WTC11 (cell line): Measurements from ENCODE around the gene CNGA3. TPM values are rescaled to one million over a fixed set of nuclear protein-coding genes. Genes with fewer than 3 reads are reported as not detected.

ENCODE experiments used
- ATAC-seq: fragments of 200-7000 bp; cut with Tn5 transposase; 2 replicates; pipeline ENCODE4 v1.10.0; 2021; ENCODE audit warnings: mild to moderate bottlenecking, moderate library complexity
- CTCF ChIA-PET: fragments of 300-600 bp; sonication (Branson Sonifier 250); formaldehyde crosslinking; loops from one replicate; lab custom pipeline; 2021; ENCODE audit warnings: antibody characterized with exemption; lab: Charles Lee
- POLR2A ChIA-PET: fragments of 350-600 bp; sonication (Branson Sonifier 250); formaldehyde crosslinking; loops from one replicate; lab custom pipeline; 2021; ENCODE audit warnings: antibody characterized with exemption; lab: Charles Lee
- DNase-seq: peaks from one replicate; pipeline ENCODE4 v3.0.0; 2021; ENCODE audit warnings: low spot score
- H3K27ac Mint-ChIP-seq: 2 replicates; pipeline ENCODE4 v1.8.0; 2021; ENCODE audit warnings: mixed read lengths
- H3K27me3 Mint-ChIP-seq: 2 replicates; pipeline ENCODE4 v1.8.0; 2021; ENCODE audit warnings: low read depth, mild to moderate bottlenecking, moderate library complexity, mixed read lengths
- H3K36me3 Mint-ChIP-seq: 2 replicates; pipeline ENCODE4 v1.8.0; 2021; ENCODE audit warnings: mixed read lengths
- H3K4me1 Mint-ChIP-seq: 2 replicates; pipeline ENCODE4 v1.8.0; 2022; ENCODE audit warnings: mixed read lengths
- H3K4me3 Mint-ChIP-seq: 2 replicates; pipeline ENCODE4 v1.8.0; 2021; ENCODE audit warnings: mild to moderate bottlenecking, moderate library complexity, mixed read lengths
- H3K9me3 Mint-ChIP-seq: 2 replicates; pipeline ENCODE4 v1.8.0; 2021; ENCODE audit warnings: mixed read lengths
- CBFB ChIP-seq: sonication (generic); formaldehyde crosslinking; IDR thresholded peaks from 2 replicates; pipeline ENCODE4 v1.8.1; 2022; ENCODE audit warnings: mild to moderate bottlenecking, low read depth, missing genetic modification reagents
- CDX4 ChIP-seq: fragments of 250-450 bp; sonication (Bioruptor Pico); IDR thresholded peaks from 2 replicates; pipeline ENCODE4 v1.9.0; 2021; ENCODE audit warnings: moderate library complexity, mild to moderate bottlenecking, inconsistent platforms, borderline replicate concordance
- CREB1 ChIP-seq: sonication (generic); formaldehyde crosslinking; IDR thresholded peaks from 2 replicates; pipeline ENCODE4 v1.8.0; 2023; ENCODE audit warnings: mild to moderate bottlenecking, missing genetic modification reagents
- E2F1 ChIP-seq: sonication (generic); formaldehyde crosslinking; IDR thresholded peaks from 2 replicates; pipeline ENCODE4 v1.8.0; 2022; ENCODE audit warnings: mild to moderate bottlenecking, missing genetic modification reagents
- ELF4 ChIP-seq: sonication (generic); formaldehyde crosslinking; IDR thresholded peaks from 2 replicates; pipeline ENCODE4 v1.8.1; 2022; ENCODE audit warnings: low read depth, mild to moderate bottlenecking, moderate library complexity, missing genetic modification reagents
- EMX1 ChIP-seq: fragments of 250-450 bp; sonication (Bioruptor Pico); IDR thresholded peaks from 2 replicates; pipeline ENCODE4 v1.8.0; 2021; ENCODE audit warnings: mild to moderate bottlenecking
- FOXJ3 ChIP-seq: sonication (generic); formaldehyde crosslinking; IDR thresholded peaks from 2 replicates; pipeline ENCODE4 v1.9.0; 2021; ENCODE audit warnings: missing genetic modification reagents, mild to moderate bottlenecking, borderline replicate concordance
- FOXP1 ChIP-seq: sonication (generic); formaldehyde crosslinking; IDR thresholded peaks from 2 replicates; pipeline ENCODE4 v1.8.0; 2022; ENCODE audit warnings: missing genetic modification reagents, mild to moderate bottlenecking, moderate library complexity, borderline replicate concordance
- GTF2I ChIP-seq: fragments of 250-450 bp; sonication (Bioruptor Pico); conservative IDR thresholded peaks from 2 replicates; pipeline ENCODE4 v1.4.0; 2021; ENCODE audit warnings: mild to moderate bottlenecking
- IRF2 ChIP-seq: sonication (generic); formaldehyde crosslinking; IDR thresholded peaks from 2 replicates; pipeline ENCODE4 v1.8.0; 2022; ENCODE audit warnings: low read depth, missing genetic modification reagents, borderline replicate concordance
- JUN ChIP-seq: sonication (generic); formaldehyde crosslinking; IDR thresholded peaks from 2 replicates; pipeline ENCODE4 v1.8.0; 2023; ENCODE audit warnings: mild to moderate bottlenecking, missing genetic modification reagents
- MLX ChIP-seq: sonication (generic); formaldehyde crosslinking; IDR thresholded peaks from 2 replicates; pipeline ENCODE4 v1.8.1; 2023; ENCODE audit warnings: mild to moderate bottlenecking, missing genetic modification reagents, moderate library complexity
- NFATC4 ChIP-seq: fragments of 250-450 bp; sonication (Bioruptor Pico); IDR thresholded peaks from 2 replicates; pipeline ENCODE4 v1.9.0; 2021; ENCODE audit warnings: mild to moderate bottlenecking
- NR2C2 ChIP-seq: sonication (generic); formaldehyde crosslinking; IDR thresholded peaks from 2 replicates; pipeline ENCODE4 v1.8.0; 2022; ENCODE audit warnings: mild to moderate bottlenecking, missing genetic modification reagents
- PRDM15 ChIP-seq: sonication (generic); formaldehyde crosslinking; IDR thresholded peaks from 2 replicates; pipeline ENCODE4 v1.8.0; 2022; ENCODE audit warnings: missing genetic modification reagents
- PRRX2 ChIP-seq: fragments of 250-450 bp; sonication (Bioruptor Pico); IDR thresholded peaks from 2 replicates; pipeline ENCODE4 v1.8.0; 2021; ENCODE audit warnings: mild to moderate bottlenecking
- SOX15 ChIP-seq: fragments of 250-450 bp; sonication (Bioruptor Pico); IDR thresholded peaks from 2 replicates; pipeline ENCODE4 v1.9.0; 2021; ENCODE audit warnings: mild to moderate bottlenecking
- SP1 ChIP-seq: sonication (generic); formaldehyde crosslinking; conservative IDR thresholded peaks from 2 replicates; pipeline ENCODE4 v1.8.1; 2022; ENCODE audit warnings: missing genetic modification reagents
- USF2 ChIP-seq: sonication (generic); formaldehyde crosslinking; IDR thresholded peaks from 2 replicates; pipeline ENCODE4 v1.8.1; 2023; ENCODE audit warnings: mild to moderate bottlenecking, missing genetic modification reagents, moderate library complexity
- ZBTB21 ChIP-seq: sonication (generic); formaldehyde crosslinking; IDR thresholded peaks from 2 replicates; pipeline ENCODE4 v1.8.1; 2023; ENCODE audit warnings: mild to moderate bottlenecking, missing genetic modification reagents, borderline replicate concordance
- ZNF263 ChIP-seq: sonication (generic); formaldehyde crosslinking; IDR thresholded peaks from 2 replicates; pipeline ENCODE4 v1.8.1; 2022; ENCODE audit warnings: low read depth, mild to moderate bottlenecking, moderate library complexity, missing genetic modification reagents
- ZNF317 ChIP-seq: sonication (generic); formaldehyde crosslinking; IDR thresholded peaks from 2 replicates; pipeline ENCODE4 v1.8.1; 2023; ENCODE audit warnings: low read depth, mild to moderate bottlenecking, moderate library complexity, missing genetic modification reagents, borderline replicate concordance
- total RNA-seq: library from RNA; stranded (reverse); gene quantifications from 3 replicates; pipeline ENCODE4 v1.2.3, GENCODE V29; 2021

Gene CNGA3
- total RNA-seq, 1 experiment from 2014 or later, result not detected

- CTCF ChIA-PET, result no interaction called here
- Mint-ChIP-seq H3K27ac (no peak overlapping the region), H3K27me3 (peaks cover 51% of the 10 kb centered on the region), H3K36me3 (peaks cover 5% of the 10 kb centered on the region; the same call in 1 of the 2 replicates), H3K9me3 (peaks cover 5% of the 10 kb centered on the region), H3K4me3 (no peak overlapping the region), H3K4me1 (peaks cover 8% of the 10 kb centered on the region)
- TF ChIP-seq NFATC4 (CRISPR knock-in tag) (no peak), NR2C2 (no peak), CDX4 (CRISPR knock-in tag) (no peak), IRF2 (CRISPR knock-in tag) (no peak), MLX (CRISPR knock-in tag) (no peak), ELF4 (no peak), FOXP1 (no peak), FOXJ3 (CRISPR knock-in tag) (no peak), SP1 (CRISPR knock-in tag) (no peak), CREB1 (CRISPR knock-in tag) (no peak), CBFB (CRISPR knock-in tag) (no peak), EMX1 (CRISPR knock-in tag) (no peak), ZBTB21 (CRISPR knock-in tag) (no peak), SOX15 (CRISPR knock-in tag) (no peak)
- ATAC-seq (no peak), DNase-seq (no peak)
- POLR2A ChIA-PET, result no interaction called here
Observed at GRCh38 chr2:98341241-98341640, 5.0 kb upstream of the CNGA3 start.

- DNase-seq (no peak), ATAC-seq (no peak)
- Mint-ChIP-seq H3K4me3 (no peak overlapping the region), H3K27me3 (peaks cover 66% of the 10 kb centered on the region), H3K4me1 (peaks cover 15% of the 10 kb centered on the region), H3K27ac (no peak overlapping the region), H3K36me3 (peaks cover 3% of the 10 kb centered on the region; the same call in 1 of the 2 replicates), H3K9me3 (peaks cover 2% of the 10 kb centered on the region)
- CTCF ChIA-PET, result no interaction called here
- POLR2A ChIA-PET, result no interaction called here
- no peak for TF ChIP-seq USF2 (CRISPR knock-in tag)
- TF ChIP-seq ZNF263 (CRISPR knock-in tag), result no peak
- no peak for TF ChIP-seq GTF2I
- TF ChIP-seq JUN (CRISPR knock-in tag), result no peak
- TF ChIP-seq E2F1 (CRISPR knock-in tag), result no peak
- no peak for TF ChIP-seq ZNF317 (CRISPR knock-in tag)
- no peak for TF ChIP-seq PRRX2
- no peak for TF ChIP-seq PRDM15 (CRISPR knock-in tag)
- TF ChIP-seq MLX (CRISPR knock-in tag), result no peak
Observed at GRCh38 chr2:98343285-98343684, 3.0 kb upstream of the CNGA3 start.
